Testis (tissue), 2 donors: ENCODE measurements around the gene MS4A4E.

Experiments used
- CTCF ChIP-seq, 3 experiments: fragments of 450-650 bp in 2 of 3; fragments of 200-600 bp in 1 of 3; sonication (generic) in 1 of 3; IDR thresholded peaks; one replicate each; pipeline ENCODE4 v1.5.1; 2016 to 2019; ENCODE audit warnings: antibody characterized with exemption in 3 of 3, mild to moderate bottlenecking in 2 of 3, moderate library complexity in 1 of 3
- POLR2A ChIP-seq: fragments of 450-650 bp; IDR thresholded peaks from one replicate; pipeline ENCODE4 v1.6.1; 2017; ENCODE audit warnings: antibody characterized with exemption, mild to moderate bottlenecking, moderate library complexity

- TF ChIP-seq CTCF (IDR thresholded peaks at IDR 0.05) = no peak
- no peak for TF ChIP-seq POLR2A
These were observed 34.0 kb downstream of the MS4A4E start for GRCh38 chr11:60208951-60209350.
